NCI-H2081 (cell line): ENCODE results near the gene MPG.
"Not testable (repeated sequence)": the region's sequence is repeated elsewhere in the genome, so short reads cannot be mapped to it uniquely, and the experiment has no call there.

ENCODE experiments used
- DNase-seq, 2 experiments: peaks; one replicate each; lab custom pipeline; 2025; lab: John Stamatoyannopoulos, UW

The MPG gene

DNA sequence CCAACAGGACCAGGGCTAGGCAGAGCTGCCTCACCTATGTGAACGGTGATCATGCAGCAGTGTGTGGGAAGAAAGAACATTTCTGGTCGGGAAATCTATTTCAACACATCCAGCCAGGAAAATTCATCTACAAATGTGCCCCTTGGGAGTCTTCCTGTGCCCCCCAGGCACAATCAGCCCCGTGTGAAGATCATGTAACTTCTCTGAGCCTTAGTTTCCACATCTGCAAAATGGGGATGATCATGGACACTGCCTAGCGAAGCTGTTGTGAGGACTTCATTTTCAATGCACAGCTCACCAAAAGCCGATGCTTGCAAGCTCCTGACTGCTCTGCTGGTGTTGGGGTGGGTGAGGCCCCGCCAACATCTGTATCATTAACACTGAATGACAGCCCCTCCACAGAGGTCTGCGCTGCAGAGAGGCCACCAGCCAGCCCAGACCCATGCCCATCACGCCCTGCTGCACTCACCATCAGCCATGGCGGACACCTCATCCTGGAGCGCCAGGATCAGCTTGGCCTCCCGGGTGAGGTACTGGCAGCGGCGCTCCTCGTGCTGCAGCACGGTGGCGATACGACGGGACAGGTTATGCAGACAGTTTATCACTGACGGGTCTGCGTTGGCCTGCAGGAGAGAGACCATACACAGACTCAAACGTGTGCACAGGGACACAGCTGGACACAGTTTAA lies 34.3 kb downstream of the MPG start:
- no peak for DNase-seq

DNA sequence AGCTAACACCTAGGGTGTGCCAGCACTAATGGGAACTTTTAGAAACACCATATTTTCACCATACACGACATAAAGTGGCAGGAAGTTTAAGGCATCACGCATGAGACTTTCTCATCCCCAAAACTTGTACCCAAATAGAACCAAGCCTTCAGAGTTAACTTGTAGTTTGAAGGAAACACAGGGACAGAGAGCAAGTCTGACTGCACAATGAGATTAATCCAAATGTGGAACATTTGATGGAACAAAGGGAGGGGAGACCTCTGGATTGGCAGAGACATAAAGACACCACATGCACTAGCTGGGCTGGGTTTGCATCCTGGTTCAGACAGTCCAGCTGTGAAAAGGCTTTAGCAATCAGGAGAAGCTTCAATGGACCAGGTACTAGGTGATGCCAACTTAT lies 36.3 kb downstream of the MPG start:
- no peak for DNase-seq

DNA sequence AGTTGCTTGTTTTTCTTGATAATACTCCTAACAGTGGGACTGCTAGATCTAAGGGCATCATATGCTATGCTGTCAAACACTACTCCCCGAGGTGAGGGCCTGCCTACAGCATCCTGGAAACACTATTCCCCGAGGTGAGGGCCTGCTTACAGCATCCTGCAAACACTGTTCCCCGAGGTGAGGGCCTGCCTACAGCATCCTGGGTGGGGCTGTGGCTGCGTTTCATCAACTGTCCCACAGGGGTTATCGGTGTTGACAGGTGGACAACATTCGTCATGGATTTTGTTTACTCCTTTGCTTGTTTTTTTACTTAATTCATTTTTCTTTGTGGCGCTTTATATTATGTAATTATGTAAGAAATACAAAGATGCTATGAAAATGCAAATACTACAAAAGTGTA lies 38.0 kb downstream of the MPG start:
- no peak for DNase-seq

DNA sequence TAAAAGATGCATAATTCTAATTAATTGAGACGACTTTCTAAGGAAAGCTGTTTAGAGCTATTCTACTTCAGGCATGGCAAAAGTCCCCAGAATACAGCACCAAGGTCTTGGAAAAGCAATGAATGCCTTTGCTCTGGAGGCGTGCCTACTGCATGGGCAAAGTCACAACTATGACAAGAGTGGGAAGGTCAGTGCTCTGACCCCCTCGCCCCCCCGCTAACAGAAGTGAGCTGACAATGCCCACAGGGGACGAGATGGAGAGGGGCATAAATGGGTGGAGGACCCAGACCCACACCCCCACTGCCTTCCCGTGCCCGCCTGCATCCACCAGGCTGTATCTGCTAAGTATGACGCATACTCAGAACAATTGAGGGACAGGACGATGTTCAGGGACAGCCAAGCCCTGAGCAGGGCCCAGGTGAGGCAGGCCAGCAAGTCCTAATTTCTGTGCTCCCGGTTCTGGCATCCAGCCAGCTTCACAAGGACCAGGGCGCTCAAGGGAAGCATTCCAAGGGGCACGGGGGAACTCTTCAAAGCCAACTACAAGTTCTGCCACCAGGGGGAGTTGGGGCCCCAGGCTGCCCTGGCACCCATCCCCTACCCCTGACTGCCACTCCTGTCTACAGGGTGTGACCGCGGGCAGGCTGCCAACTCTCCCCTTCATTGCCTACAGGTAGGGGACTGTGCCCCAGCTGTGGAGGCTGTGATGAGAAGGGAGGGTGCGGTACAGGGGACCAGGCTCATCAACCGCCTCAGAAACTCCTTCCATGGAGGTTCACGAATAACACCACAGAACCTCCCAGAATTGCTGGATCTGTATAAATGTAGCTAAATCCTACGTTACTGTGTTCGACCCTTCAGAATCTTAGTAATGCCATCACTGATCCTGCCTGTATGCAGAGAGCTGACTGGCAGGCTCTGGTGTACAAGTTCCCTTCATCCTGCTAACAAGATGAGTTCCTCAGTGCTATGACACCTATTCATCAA lies 39.6 kb downstream of the MPG start:
- peak; percentile 72 to 74 for DNase-seq

DNA sequence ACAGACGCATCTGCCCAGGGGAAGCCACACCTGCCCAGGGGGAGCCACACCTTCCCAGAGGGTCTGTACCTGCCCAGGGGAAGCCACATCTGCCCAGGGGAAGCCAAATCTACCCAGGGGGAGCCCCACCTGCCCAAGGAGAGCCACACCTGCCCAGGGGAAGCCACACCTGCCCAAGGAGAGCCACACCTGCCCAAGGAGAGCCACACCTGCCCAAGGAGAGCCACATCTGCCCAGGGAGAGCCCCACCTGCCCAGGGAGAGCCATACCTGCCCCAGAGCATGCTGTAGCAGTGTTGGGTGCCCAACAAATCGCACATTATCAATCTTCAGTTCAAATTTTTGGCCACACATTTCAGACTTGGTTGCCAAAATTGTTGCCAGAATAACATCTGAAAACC lies 40.8 kb downstream of the MPG start:
- no peak for DNase-seq

DNA sequence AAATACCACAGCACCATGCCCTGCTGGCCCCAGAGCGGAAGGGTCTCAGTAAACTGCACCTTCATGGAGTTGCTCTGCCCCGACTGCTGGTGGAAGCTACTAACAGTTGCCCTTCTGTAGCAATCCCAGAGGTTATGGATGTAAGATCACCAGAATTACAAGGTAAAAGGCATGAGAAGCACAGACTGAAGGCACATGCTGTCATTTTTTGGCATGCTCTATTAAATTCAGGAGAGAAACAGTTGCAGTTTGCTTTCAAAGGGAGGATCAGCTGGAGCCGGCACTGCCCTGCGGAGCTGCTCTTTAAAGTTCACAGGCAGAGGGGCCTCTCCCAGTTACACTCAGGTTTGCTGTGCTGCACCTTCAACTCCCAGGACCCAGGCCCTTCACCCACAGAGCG lies 41.3 kb downstream of the MPG start:
- no peak for DNase-seq

GRCh38 chr16:119835-120491 lies 41.9 kb downstream of the MPG start:
- DNase-seq = no peak

- DNase-seq = no peak
Observed at GRCh38 chr16:120756-121155, 42.7 kb downstream of the MPG start.

- no peak for DNase-seq
Observed at GRCh38 chr16:122361-122760, 44.3 kb downstream of the MPG start.

DNA sequence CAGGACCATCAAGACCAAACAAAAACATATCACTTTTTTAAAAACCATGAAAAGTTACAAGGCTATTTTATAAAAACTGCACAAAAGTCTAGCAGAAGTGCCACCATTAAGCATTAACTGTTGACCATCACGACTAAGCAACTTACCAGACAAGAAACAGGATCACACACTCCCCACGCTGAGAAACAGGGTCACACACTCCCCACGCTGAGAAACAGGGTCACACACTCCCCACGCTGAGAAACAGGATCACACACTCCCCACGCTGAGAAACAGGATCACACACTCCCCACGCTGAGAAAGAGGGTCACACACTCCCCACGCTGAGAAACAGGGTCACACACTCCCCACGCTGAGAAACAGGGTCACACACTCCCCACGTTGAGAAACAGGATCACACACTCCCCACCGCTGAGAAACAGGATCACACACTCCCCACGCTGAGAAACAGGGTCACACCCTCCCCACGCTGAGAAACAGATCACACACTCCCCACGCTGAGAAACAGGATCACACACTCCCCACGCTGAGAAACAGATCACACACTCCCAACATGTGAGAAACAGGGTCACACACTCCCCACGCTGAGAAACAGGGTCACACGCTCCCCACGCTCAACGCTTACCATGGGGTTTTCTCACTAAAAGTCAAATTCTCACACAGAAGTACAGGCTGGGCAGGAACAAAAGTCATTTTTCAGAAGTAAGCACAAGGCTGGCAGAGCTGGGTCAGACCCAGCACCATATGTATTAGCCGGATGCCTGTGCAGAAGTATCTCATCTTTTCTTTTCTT lies 45.7 kb downstream of the MPG start:
- not testable (repeated sequence) for DNase-seq

GRCh38 chr16:125011-125410 lies 47.0 kb downstream of the MPG start:
- DNase-seq = no peak

DNA sequence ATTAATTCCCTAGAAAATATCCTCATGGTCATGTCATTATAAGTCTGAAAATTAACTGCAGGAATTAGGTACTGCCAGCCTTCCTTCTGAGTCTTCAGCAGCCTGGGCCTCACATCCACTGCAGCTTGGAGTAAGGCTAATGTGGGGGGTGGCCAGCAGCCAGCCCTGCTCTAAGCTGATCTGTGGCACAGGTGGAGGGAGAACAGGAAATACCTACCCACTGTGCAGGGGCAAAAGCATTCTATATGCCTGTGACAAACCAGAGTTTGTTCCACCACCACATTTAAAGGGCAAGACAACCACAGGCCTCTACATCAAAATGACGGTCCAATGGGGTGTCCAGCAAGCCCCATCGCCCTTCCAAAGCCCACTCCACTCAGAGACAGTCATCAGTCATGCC lies 51.0 kb downstream of the MPG start:
- no peak for DNase-seq

DNA sequence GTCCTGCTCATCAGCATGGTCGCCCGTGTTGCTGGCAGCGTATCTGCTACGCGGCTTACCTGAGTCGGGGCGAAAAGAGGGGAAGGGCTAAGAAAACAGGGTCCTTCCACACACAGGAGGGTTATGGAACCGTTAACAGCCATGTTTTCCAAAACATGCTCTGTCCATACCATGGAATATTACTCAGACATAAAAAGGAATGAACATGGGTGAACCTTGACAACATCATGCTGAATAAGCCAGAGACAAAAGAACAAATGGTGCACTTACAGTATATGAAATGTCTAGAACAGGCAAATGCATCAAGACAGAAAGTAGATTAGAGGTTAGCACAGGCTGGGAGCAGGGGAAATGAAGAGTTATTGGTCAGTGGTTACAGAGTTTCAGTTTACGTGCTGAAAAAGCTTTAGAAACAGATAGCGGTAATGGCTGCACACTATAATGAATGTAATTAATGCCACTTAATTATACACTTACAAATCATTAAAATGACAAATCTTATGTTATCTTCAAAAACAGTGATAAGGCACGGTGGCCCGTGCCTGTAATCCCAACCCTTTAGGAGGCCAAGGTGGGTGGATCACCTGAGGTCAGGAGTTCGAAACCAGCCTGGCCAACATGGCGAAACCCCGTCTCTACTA lies 52.6 kb downstream of the MPG start:
- no peak for DNase-seq

GRCh38 chr16:132120-132519 lies 54.1 kb downstream of the MPG start:
- DNase-seq = no peak

DNA sequence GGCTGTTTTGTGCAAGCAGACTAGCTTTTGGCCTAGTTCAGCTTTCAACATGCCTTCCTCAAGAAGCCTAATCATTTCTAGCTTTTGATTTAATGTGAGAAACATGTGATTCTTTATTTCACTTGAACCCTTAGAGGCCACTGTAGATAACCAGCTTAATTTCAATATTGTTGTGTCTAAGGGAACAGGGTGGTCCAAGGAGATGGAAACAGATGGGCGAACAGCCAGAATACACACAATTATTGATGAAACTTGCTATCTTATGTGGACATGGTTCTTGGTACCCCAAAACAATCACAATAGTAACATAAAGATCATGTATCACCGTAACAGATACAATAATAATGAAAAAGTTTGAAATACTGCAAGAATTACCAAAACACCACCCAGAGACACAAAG lies 55.7 kb downstream of the MPG start:
- no peak for DNase-seq
